ENCODE measurements around the gene RNU1-3.
"Not testable (repeated sequence)": the region's sequence is repeated elsewhere in the genome, so short reads cannot be mapped to it uniquely, and the experiment has no call there.

GRCh38 chr1:16700138-16700895 is 33.6 kb upstream of the RNU1-3 start:
- not testable (repeated sequence) for TF ChIP-seq CTCF, POLR2A (IDR thresholded peaks at IDR 0.05)

All from suprapubic skin (tissue), 3 donors.